Liver (tissue), 9 donors: ENCODE measurements around the gene NCOA4. TPM values are rescaled to one million over a fixed set of nuclear protein-coding genes. Genes with fewer than 3 reads are reported as not detected.

Source experiments
- DNase-seq: peaks from one replicate; pipeline ENCODE4 v3.0.0-alpha.2; 2017; ENCODE audit warnings: low spot score
- H3K27ac ChIP-seq, 2 donors: one replicate each; pipeline ENCODE4 v1.7.0; 2013; ENCODE audit warnings: inconsistent platforms in 2 of 2, low read length in 2 of 2, control low read depth in 1 of 2, low read depth in 1 of 2, mild to moderate bottlenecking in 1 of 2
- H3K27me3 ChIP-seq, 4 donors: one replicate each; pipeline versions ENCODE4 v1.6.1 to v1.7.0; 2013; ENCODE audit warnings: low read length in 3 of 4, inconsistent platforms in 1 of 4, mild to moderate bottlenecking in 1 of 4, moderate library complexity in 1 of 4; ENCODE audit not compliant: control insufficient read depth in 4 of 4, insufficient read depth in 4 of 4
- H3K36me3 ChIP-seq, 4 donors: one replicate each; pipeline versions ENCODE4 v1.6.1 to v1.7.0; 2013; ENCODE audit warnings: low read length in 3 of 4, mild to moderate bottlenecking in 3 of 4, low read depth in 1 of 4, moderate library complexity in 1 of 4; ENCODE audit not compliant: control insufficient read depth in 4 of 4, insufficient read depth in 3 of 4
- H3K4me1 ChIP-seq, 4 donors: one replicate each; pipeline versions ENCODE4 v1.6.1 to v1.7.0; 2013; ENCODE audit warnings: low read length in 3 of 4, mild to moderate bottlenecking in 3 of 4, moderate library complexity in 1 of 4; ENCODE audit not compliant: control insufficient read depth in 4 of 4, insufficient read depth in 4 of 4
- H3K4me3 ChIP-seq, 3 donors: one replicate each; pipeline versions ENCODE4 v1.6.1 to v1.7.0; 2013; ENCODE audit warnings: low read length in 3 of 3, control low read depth in 1 of 3, low read depth in 1 of 3, mild to moderate bottlenecking in 1 of 3
- H3K9ac ChIP-seq, 2 donors: one replicate each; pipeline ENCODE4 v1.7.0; 2013; ENCODE audit warnings: low read length in 2 of 2, mild to moderate bottlenecking in 2 of 2, moderate library complexity in 2 of 2, control low read depth in 1 of 2, low read depth in 1 of 2
- H3K9me3 ChIP-seq, 4 donors: one replicate each; pipeline versions ENCODE4 v1.6.1 to v1.7.0; 2013; ENCODE audit warnings: low read length in 3 of 4; ENCODE audit not compliant: control insufficient read depth in 4 of 4
- ATF3 ChIP-seq: IDR thresholded peaks from 2 replicates; pipeline ENCODE4 v1.6.1; 2016; ENCODE audit warnings: antibody characterized with exemption
- CTCF ChIP-seq: fragments of 150-350 bp; IDR thresholded peaks from 2 replicates; pipeline ENCODE4 v1.5.1; 2017; ENCODE audit warnings: improper control_type of control experiment, low read depth, low read length; ENCODE audit not compliant: missing input control
- EGR1 ChIP-seq, 2 donors: IDR thresholded peaks; 2 replicates each; pipeline ENCODE4 v1.6.1; 2016 to 2018; ENCODE audit warnings: antibody characterized with exemption in 2 of 2, low read depth in 2 of 2
- FOXA1 ChIP-seq: IDR thresholded peaks from 2 replicates; pipeline ENCODE4 v1.6.1; 2016; ENCODE audit warnings: antibody characterized with exemption
- FOXA2 ChIP-seq: IDR thresholded peaks from 2 replicates; pipeline ENCODE4 v1.6.1; 2016; ENCODE audit warnings: antibody characterized with exemption
- GABPA ChIP-seq, 2 donors: IDR thresholded peaks in 1 of 2; conservative IDR thresholded peaks in 1 of 2; 2 replicates each; pipeline ENCODE4 v1.6.1; 2016; ENCODE audit warnings: antibody characterized with exemption in 2 of 2, mild to moderate bottlenecking in 1 of 2, moderate library complexity in 1 of 2
- HNF4A ChIP-seq, 2 donors: conservative IDR thresholded peaks; 2 replicates each; pipeline ENCODE4 v1.6.1; 2016; ENCODE audit warnings: antibody characterized with exemption in 2 of 2, mild to moderate bottlenecking in 2 of 2
- HNF4G ChIP-seq: IDR thresholded peaks from 2 replicates; pipeline ENCODE4 v1.6.1; 2016; ENCODE audit warnings: antibody characterized with exemption
- JUND ChIP-seq, 2 donors: IDR thresholded peaks; 2 replicates each; pipeline ENCODE4 v1.6.1; 2016; ENCODE audit warnings: antibody characterized with exemption in 2 of 2
- NR2F2 ChIP-seq: IDR thresholded peaks from 2 replicates; pipeline ENCODE4 v1.6.1; 2016; ENCODE audit warnings: antibody characterized with exemption
- REST ChIP-seq: IDR thresholded peaks from 2 replicates; pipeline ENCODE4 v1.6.1; 2016; ENCODE audit warnings: antibody characterized with exemption, mild to moderate bottlenecking
- RXRA ChIP-seq, 2 donors: IDR thresholded peaks; 2 replicates each; pipeline ENCODE4 v1.6.1; 2017 to 2018; ENCODE audit warnings: antibody characterized with exemption in 2 of 2, mild to moderate bottlenecking in 1 of 2
- SP1 ChIP-seq: IDR thresholded peaks from 2 replicates; pipeline ENCODE4 v1.6.1; 2018; ENCODE audit warnings: antibody characterized with exemption, mild to moderate bottlenecking
- TAF1 ChIP-seq: conservative IDR thresholded peaks from 2 replicates; pipeline ENCODE4 v1.6.1; 2016; ENCODE audit warnings: antibody characterized with exemption, mild to moderate bottlenecking
- YY1 ChIP-seq: IDR thresholded peaks from 2 replicates; pipeline ENCODE4 v1.6.1; 2016; ENCODE audit warnings: antibody characterized with exemption, mild to moderate bottlenecking
- ZBTB33 ChIP-seq: IDR thresholded peaks from 2 replicates; pipeline ENCODE4 v1.6.1; 2016; ENCODE audit warnings: antibody characterized with exemption
- WGBS: extraction: QIAGEN DNeasy Blood & Tissue Kit; methylation state at CpG from one replicate; pipeline ENCODE4 v1.1.7; 2013; 5-methylcytosine and 5-hydroxymethylcytosine counted together
- polyA plus RNA-seq, 2 donors: library from polyadenylated mRNA; stranded (reverse) in 1 of 2; unstranded in 1 of 2; fragments of 200-250 nt in 1 of 2; fragments of >200 nt in 1 of 2; fragmentation: Nextera tagmentation in 1 of 2; extraction: Ambion mirVana in 1 of 2; gene quantifications; one replicate each; pipeline versions ENCODE4 v1.2.1 to v1.2.3, GENCODE V29; 2013 to 2015
- total RNA-seq, 2 donors: library from RNA; depleted of rRNA; stranded (reverse); fragments of >200 nt; gene quantifications; one replicate each; pipeline ENCODE4 v1.2.3, GENCODE V29; 2014
- donor health status: healthy.
- donor health status: healthy.
- donor health status: healthy.
- donor health status: healthy.
- donor health status: healthy.

NCOA4 gene
- total and polyA plus RNA-seq, 4 donors = 71.9 to 746 (median 168) TPM

GRCh38 chr10:46052791-46053375 lies 22.5 kb upstream of the NCOA4 start:
- no peak for DNase-seq
- TF ChIP-seq SP1 (no peak), RXRA (IDR thresholded peaks at IDR 0.05) (no peak), ATF3 (no peak), JUND (IDR thresholded peaks at IDR 0.05) (no peak), FOXA2 (no peak), ZBTB33 (no peak), EGR1 (IDR thresholded peaks at IDR 0.05; ENCODE audit: low read depth in 2 of 2) (no peak), FOXA1 (no peak), NR2F2 (no peak), CTCF (no peak), YY1 (no peak), GABPA (IDR thresholded peaks at IDR 0.05 in 1 of 2, conservative IDR thresholded peaks at IDR 0.05 in 1 of 2) (no peak), REST (no peak), HNF4G (no peak), TAF1 (no peak), HNF4A (conservative IDR thresholded peaks at IDR 0.05) (no peak)
- H3K9ac ChIP-seq = no peak overlapping the region
- no peak overlapping the region for H3K27ac ChIP-seq
- H3K36me3 ChIP-seq = no peaks in the 10 kb centered on the region
- H3K9me3 ChIP-seq = no peaks in the 10 kb centered on the region
- H3K4me1 ChIP-seq = no peaks in the 10 kb centered on the region
- H3K27me3 ChIP-seq = no peaks in the 10 kb centered on the region
- no peak overlapping the region for H3K4me3 ChIP-seq
- 94% methylated on average over 6 of the region's 6 CpGs for WGBS
